ENCODE data around the gene DAZL. TPM values are rescaled to one million over a fixed set of nuclear protein-coding genes. Genes with fewer than 3 reads are reported as not detected.

DAZL gene
- total RNA-seq, 1 donor: not detected

GRCh38 chr3:16546186-16547010, 58.8 kb downstream of the DAZL start:
- no peak for TF ChIP-seq CTCF (IDR thresholded peaks at IDR 0.05; ENCODE audit: insufficient read depth, low read length)
- no peak for DNase-seq (ENCODE audit: low read depth)
- H3K4me3 ChIP-seq (ENCODE audit: low read depth, low read length): no peak overlapping the region

DNA sequence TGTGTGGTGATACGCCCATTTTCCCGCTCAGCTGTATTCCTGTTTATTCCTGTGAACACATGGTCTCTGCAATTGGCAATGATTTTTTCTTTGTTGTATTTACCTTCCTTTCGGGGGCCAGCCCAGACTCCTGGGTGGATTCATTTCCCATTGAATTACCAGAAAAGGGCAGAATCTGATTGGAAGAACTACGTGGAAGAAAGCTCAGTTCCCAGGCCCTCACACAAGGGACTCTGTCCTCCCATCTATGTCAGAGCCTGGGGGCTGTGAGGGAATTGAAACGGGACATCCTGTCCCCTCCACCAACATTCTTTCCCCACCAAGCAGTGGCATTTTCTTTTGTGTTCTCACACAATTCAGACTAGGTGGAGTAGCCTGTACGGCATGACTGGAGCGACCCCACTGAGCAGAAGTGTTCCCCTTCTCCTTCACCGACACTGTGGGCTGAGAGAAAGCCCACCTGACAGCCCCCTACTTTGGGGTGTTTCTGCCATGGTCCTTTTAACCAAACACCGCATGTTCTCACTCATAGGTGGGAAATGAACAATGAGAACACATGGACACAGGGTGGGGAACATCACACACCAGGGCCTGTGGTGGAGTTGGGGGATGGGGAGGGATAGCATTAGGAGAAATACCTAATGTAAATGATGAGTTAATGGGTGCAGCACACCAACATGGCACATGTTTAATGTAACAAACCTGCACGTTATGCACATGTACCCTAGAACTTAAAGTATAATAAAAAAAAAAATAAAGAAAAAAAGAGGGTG, 59.6 kb downstream of the DAZL start:
- no peak for DNase-seq (ENCODE audit: low read depth)
- no peak for TF ChIP-seq CTCF (IDR thresholded peaks at IDR 0.05; ENCODE audit: insufficient read depth, low read length)

DNA sequence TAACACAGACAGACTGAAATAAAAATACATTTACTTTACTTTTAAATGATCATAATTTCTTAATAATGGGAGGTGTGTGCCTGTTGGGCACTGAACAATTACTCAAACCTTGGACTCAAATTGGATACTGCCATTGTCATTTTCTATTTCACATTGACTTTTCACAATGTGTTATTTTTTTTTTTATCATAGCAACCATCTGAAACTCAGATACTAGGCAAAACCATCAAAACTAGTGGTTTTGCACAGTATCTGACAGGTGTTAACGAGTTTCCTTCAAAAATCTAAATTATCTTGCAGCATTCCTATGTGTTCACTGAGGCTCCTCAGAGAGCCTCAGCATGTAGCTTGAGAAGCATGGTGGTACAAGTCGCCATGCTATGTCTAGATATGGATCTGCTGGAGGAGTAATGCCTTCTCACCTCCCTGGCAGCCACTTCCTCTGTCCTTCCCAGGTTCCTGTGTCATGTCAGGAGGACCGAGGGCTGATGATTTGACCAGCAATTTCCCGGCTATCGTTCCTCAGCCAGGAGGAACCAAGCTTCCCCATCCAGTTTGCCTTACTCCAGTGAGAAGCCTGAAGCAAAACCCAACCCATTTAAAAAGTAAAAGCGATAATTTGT, 61.9 kb downstream of the DAZL start:
- DNase-seq (ENCODE audit: low read depth): no peak
- no peak overlapping the region for H3K4me3 ChIP-seq (ENCODE audit: low read depth, low read length)
- no peak for TF ChIP-seq CTCF (IDR thresholded peaks at IDR 0.05; ENCODE audit: insufficient read depth, low read length)

More for the DNA sequence above, 59.6 kb downstream of the DAZL start:
- no peak overlapping the region for H3K4me3 ChIP-seq (ENCODE audit: low read depth, low read length)

- H3K4me3 ChIP-seq (ENCODE audit: low read depth, low read length): no peak overlapping the region
- no peak for TF ChIP-seq CTCF (IDR thresholded peaks at IDR 0.05; ENCODE audit: insufficient read depth, low read length)
- no peak for DNase-seq (ENCODE audit: low read depth)
These were observed 66.7 kb downstream of the DAZL start for GRCh38 chr3:16538507-16538906.

DNA sequence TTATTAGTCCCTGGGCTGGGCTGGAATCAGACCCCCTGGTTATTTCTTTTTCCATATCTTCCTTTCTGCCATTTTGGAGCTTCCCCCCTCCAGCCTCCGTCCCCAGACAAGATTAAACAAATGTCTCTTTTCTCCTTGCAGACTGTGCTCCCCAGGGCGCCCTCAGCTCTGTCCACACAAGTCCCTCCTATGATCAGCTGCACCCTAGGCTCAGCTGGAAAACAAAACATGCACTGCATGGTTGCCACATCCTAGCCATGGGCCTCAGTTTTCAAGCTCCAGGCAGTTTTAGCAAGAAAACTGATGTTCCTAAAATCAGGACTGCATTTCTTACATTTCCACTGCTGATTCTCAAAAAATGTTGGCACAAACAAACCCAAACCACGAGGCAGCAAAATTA, 68.2 kb downstream of the DAZL start:
- DNase-seq (ENCODE audit: low read depth): no peak
- no peak overlapping the region for H3K4me3 ChIP-seq (ENCODE audit: low read depth, low read length)

More for the DNA sequence above, 68.2 kb downstream of the DAZL start:
- TF ChIP-seq CTCF (IDR thresholded peaks at IDR 0.05; ENCODE audit: insufficient read depth, low read length): no peak

Other genes starting within 250 kb of the DAZL start
- gene RFTN1, start 91.7 kb downstream of the DAZL start, total RNA-seq (ENCODE audit: low replicate concordance): 47.7 and 54.7 TPM in 2 replicates